HepG2 (cell line): ENCODE results near the gene HDAC5. TPM values are rescaled to one million over a fixed set of nuclear protein-coding genes. Genes with fewer than 3 reads are reported as not detected.

Source experiments
- HDAC2 ChIP-seq: sonication (generic); formaldehyde crosslinking; IDR thresholded peaks from 2 replicates; pipeline ENCODE4 v1.4.0; 2020; ENCODE audit warnings: missing genetic modification reagents
- IRF2 ChIP-seq: IDR thresholded peaks from 2 replicates; pipeline ENCODE4 v1.6.1; 2018; ENCODE audit warnings: missing genetic modification reagents, missing compliant biosample characterization
- KLF11 ChIP-seq: IDR thresholded peaks from 2 replicates; pipeline ENCODE4 v1.6.1; 2016; ENCODE audit warnings: missing compliant biosample characterization
- MIER2 ChIP-seq: IDR thresholded peaks from 2 replicates; pipeline ENCODE4 v1.6.1; 2016; ENCODE audit warnings: missing biosample characterization, missing genetic modification reagents
- MIER3 ChIP-seq: IDR thresholded peaks from 2 replicates; pipeline ENCODE4 v1.6.1; 2016; ENCODE audit warnings: missing compliant biosample characterization, borderline replicate concordance
- TOE1 ChIP-seq: sonication (generic); formaldehyde crosslinking; IDR thresholded peaks from 2 replicates; pipeline ENCODE4 v1.4.0; 2020; ENCODE audit warnings: mild to moderate bottlenecking, missing genetic modification reagents
- XRCC5 ChIP-seq: fragments of 200-400 bp; formaldehyde crosslinking; optimal IDR thresholded peaks from 2 replicates; pipeline ENCODE3; 2017; ENCODE audit warnings: mild to moderate bottlenecking, low read length
- YEATS4 ChIP-seq: sonication (generic); formaldehyde crosslinking; IDR thresholded peaks from 2 replicates; pipeline ENCODE4 v1.4.0; 2020; ENCODE audit warnings: missing genetic modification reagents, borderline replicate concordance
- ZBTB7A ChIP-seq: sonication (generic); formaldehyde crosslinking; IDR thresholded peaks from 2 replicates; pipeline ENCODE4 v1.8.0; 2022; ENCODE audit warnings: mild to moderate bottlenecking, missing genetic modification reagents
- ZNF543 ChIP-seq: sonication (generic); formaldehyde crosslinking; IDR thresholded peaks from 2 replicates; pipeline ENCODE4 v1.4.0; 2020; ENCODE audit warnings: mild to moderate bottlenecking, missing genetic modification reagents
- ZNF629 ChIP-seq: sonication (generic); formaldehyde crosslinking; conservative IDR thresholded peaks from 2 replicates; pipeline ENCODE4 v1.5.0; 2020; ENCODE audit warnings: missing genetic modification reagents
- ZNF768 ChIP-seq: sonication (generic); formaldehyde crosslinking; IDR thresholded peaks from 2 replicates; pipeline ENCODE4 v1.4.0; 2020; ENCODE audit warnings: missing genetic modification reagents
- polyA plus RNA-seq, 8 experiments: library from polyadenylated mRNA; depleted of rRNA in 3 of 8; stranded (reverse) in 7 of 8; unstranded in 1 of 8; fragments of >200 nt; fragmentation: Illumina TruSeq in 4 of 8; extraction: Trizol in 4 of 8; gene quantifications; 2 replicates each; pipeline versions ENCODE4 v1.2.1 to v1.2.3, GENCODE V29; 2011 to 2016; ENCODE audit warnings: low read depth in 4 of 8, missing spikeins in 1 of 8, mixed read lengths in 1 of 8; ENCODE audit not compliant: insufficient read depth in 1 of 8
- total RNA-seq, 5 experiments: library from RNA; depleted of rRNA; stranded (reverse); fragments of >200 nt; fragmentation: Illumina TruSeq; extraction: Trizol; gene quantifications; 2 replicates each; pipeline ENCODE4 v1.2.3, GENCODE V29; 2016; ENCODE audit warnings: low read depth in 1 of 5
- TF ChIP-seq, protein P1 (sequence below): IDR thresholded peaks from 2 replicates; pipeline ENCODE4 v1.6.1; 2016; ENCODE audit warnings: missing compliant biosample characterization, missing genetic modification reagents, borderline replicate concordance
- TF ChIP-seq, protein P2 (sequence below): sonication (generic); formaldehyde crosslinking; IDR thresholded peaks from 2 replicates; pipeline ENCODE4 v1.8.0; 2022; ENCODE audit warnings: mild to moderate bottlenecking, missing genetic modification reagents; ENCODE audit not compliant: insufficient replicate concordance
- TF ChIP-seq, protein P3 (sequence below): sonication (generic); formaldehyde crosslinking; IDR thresholded peaks from 2 replicates; pipeline ENCODE4 v1.4.0; 2020; ENCODE audit warnings: mild to moderate bottlenecking, missing genetic modification reagents
- TF ChIP-seq, protein P4 (sequence below): sonication (generic); formaldehyde crosslinking; IDR thresholded peaks from 2 replicates; pipeline ENCODE4 v1.4.0; 2020; ENCODE audit warnings: missing genetic modification reagents
- TF ChIP-seq, protein P5 (sequence below): sonication (generic); formaldehyde crosslinking; IDR thresholded peaks from 2 replicates; pipeline ENCODE4 v1.5.0; 2020; ENCODE audit warnings: mild to moderate bottlenecking, missing genetic modification reagents
- TF ChIP-seq, protein P6 (sequence below), 2 experiments: sonication (generic) in 1 of 2; formaldehyde crosslinking in 1 of 2; IDR thresholded peaks; 2 replicates each; pipeline versions ENCODE4 v1.4.0 to v1.6.1; 2018 to 2020; ENCODE audit warnings: missing genetic modification reagents in 2 of 2, borderline replicate concordance in 1 of 2, low read depth in 1 of 2, mild to moderate bottlenecking in 1 of 2, missing biosample characterization in 1 of 2

The HDAC5 gene
- total and polyA plus RNA-seq, 2 of the 13 experiments (the other 11 are each of a cell fraction or from before 2014, with no cell fraction given) = 46.4 to 85.4 TPM

DNA sequence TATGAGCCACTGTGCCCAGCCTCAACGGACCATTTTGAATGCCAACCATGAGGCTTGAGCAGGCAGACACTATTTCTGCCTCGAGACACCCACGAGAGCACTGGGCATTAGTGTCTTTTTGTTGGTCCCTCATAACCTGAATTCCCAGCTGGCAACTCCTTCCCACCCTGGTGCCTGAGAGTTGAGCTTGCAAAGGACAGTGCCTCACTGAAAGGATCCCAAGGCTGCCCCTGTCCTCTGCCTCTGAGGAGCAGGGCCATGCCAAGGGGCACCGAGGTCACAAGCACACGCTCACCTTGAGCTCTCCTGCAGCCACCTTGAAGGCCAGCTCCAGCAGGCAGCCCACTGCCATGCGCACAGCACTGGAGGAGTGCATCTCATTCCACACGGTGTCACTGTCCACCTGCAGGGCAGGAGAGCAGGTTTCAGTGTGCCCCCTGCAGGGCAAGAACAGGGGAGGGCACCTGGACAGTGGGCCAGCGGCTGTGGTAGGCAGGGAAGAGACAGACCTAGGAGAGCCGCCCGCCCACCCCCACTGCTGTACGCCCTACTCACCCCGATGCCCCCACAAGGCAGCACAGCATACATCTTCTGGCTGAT is 40.1 kb downstream of the HDAC5 start (continued):
- TF ChIP-seq TOE1 (CRISPR knock-in tag) = no peak
- no peak for TF ChIP-seq YEATS4 (CRISPR knock-in tag)
- peak; percentile 78 for TF ChIP-seq ZNF768
- TF ChIP-seq, protein P1, sequence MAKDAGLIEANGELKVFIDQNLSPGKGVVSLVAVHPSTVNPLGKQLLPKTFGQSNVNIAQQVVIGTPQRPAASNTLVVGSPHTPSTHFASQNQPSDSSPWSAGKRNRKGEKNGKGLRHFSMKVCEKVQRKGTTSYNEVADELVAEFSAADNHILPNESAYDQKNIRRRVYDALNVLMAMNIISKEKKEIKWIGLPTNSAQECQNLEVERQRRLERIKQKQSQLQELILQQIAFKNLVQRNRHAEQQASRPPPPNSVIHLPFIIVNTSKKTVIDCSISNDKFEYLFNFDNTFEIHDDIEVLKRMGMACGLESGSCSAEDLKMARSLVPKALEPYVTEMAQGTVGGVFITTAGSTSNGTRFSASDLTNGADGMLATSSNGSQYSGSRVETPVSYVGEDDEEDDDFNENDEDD = peak; percentile 60; the same call in 1 of the 2 replicates
- peak; percentile 87 for TF ChIP-seq ZBTB7A
- peak; percentile 68; the same call in 1 of the 2 replicates for TF ChIP-seq HDAC2 (CRISPR knock-in tag)
- no peak for TF ChIP-seq KLF11
- TF ChIP-seq ZNF629 = no peak
- peak; percentile 41; the same call in 1 of the 2 replicates for TF ChIP-seq MIER2
- TF ChIP-seq, protein P2, sequence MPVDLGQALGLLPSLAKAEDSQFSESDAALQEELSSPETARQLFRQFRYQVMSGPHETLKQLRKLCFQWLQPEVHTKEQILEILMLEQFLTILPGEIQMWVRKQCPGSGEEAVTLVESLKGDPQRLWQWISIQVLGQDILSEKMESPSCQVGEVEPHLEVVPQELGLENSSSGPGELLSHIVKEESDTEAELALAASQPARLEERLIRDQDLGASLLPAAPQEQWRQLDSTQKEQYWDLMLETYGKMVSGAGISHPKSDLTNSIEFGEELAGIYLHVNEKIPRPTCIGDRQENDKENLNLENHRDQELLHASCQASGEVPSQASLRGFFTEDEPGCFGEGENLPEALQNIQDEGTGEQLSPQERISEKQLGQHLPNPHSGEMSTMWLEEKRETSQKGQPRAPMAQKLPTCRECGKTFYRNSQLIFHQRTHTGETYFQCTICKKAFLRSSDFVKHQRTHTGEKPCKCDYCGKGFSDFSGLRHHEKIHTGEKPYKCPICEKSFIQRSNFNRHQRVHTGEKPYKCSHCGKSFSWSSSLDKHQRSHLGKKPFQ (CRISPR knock-in tag) = no peak
- TF ChIP-seq, protein P3, sequence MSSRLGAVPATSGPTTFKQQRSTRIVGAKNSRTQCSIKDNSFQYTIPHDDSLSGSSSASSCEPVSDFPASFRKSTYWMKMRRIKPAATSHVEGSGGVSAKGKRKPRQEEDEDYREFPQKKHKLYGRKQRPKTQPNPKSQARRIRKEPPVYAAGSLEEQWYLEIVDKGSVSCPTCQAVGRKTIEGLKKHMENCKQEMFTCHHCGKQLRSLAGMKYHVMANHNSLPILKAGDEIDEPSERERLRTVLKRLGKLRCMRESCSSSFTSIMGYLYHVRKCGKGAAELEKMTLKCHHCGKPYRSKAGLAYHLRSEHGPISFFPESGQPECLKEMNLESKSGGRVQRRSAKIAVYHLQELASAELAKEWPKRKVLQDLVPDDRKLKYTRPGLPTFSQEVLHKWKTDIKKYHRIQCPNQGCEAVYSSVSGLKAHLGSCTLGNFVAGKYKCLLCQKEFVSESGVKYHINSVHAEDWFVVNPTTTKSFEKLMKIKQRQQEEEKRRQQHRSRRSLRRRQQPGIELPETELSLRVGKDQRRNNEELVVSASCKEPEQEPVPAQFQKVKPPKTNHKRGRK (CRISPR knock-in tag) = no peak
- TF ChIP-seq, protein P4, sequence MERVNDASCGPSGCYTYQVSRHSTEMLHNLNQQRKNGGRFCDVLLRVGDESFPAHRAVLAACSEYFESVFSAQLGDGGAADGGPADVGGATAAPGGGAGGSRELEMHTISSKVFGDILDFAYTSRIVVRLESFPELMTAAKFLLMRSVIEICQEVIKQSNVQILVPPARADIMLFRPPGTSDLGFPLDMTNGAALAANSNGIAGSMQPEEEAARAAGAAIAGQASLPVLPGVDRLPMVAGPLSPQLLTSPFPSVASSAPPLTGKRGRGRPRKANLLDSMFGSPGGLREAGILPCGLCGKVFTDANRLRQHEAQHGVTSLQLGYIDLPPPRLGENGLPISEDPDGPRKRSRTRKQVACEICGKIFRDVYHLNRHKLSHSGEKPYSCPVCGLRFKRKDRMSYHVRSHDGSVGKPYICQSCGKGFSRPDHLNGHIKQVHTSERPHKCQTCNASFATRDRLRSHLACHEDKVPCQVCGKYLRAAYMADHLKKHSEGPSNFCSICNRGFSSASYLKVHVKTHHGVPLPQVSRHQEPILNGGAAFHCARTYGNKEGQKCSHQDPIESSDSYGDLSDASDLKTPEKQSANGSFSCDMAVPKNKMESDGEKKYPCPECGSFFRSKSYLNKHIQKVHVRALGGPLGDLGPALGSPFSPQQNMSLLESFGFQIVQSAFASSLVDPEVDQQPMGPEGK = peak; percentile 92
- TF ChIP-seq, protein P5, sequence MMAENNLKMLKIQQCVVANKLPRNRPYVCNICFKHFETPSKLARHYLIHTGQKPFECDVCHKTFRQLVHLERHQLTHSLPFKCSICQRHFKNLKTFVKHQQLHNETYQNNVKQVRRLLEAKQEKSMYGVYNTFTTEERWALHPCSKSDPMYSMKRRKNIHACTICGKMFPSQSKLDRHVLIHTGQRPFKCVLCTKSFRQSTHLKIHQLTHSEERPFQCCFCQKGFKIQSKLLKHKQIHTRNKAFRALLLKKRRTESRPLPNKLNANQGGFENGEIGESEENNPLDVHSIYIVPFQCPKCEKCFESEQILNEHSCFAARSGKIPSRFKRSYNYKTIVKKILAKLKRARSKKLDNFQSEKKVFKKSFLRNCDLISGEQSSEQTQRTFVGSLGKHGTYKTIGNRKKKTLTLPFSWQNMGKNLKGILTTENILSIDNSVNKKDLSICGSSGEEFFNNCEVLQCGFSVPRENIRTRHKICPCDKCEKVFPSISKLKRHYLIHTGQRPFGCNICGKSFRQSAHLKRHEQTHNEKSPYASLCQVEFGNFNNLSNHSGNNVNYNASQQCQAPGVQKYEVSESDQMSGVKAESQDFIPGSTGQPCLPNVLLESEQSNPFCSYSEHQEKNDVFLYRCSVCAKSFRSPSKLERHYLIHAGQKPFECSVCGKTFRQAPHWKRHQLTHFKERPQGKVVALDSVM (CRISPR knock-in tag) = no peak
- TF ChIP-seq ZNF543 (CRISPR knock-in tag) = peak; percentile 29; the same call in 1 of the 2 replicates
- TF ChIP-seq XRCC5 = peak; percentile 83
- TF ChIP-seq, protein P6, sequence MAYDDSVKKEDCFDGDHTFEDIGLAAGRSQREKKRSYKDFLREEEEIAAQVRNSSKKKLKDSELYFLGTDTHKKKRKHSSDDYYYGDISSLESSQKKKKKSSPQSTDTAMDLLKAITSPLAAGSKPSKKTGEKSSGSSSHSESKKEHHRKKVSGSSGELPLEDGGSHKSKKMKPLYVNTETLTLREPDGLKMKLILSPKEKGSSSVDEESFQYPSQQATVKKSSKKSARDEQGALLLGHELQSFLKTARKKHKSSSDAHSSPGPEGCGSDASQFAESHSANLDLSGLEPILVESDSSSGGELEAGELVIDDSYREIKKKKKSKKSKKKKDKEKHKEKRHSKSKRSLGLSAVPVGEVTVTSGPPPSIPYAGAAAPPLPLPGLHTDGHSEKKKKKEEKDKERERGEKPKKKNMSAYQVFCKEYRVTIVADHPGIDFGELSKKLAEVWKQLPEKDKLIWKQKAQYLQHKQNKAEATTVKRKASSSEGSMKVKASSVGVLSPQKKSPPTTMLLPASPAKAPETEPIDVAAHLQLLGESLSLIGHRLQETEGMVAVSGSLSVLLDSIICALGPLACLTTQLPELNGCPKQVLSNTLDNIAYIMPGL (CRISPR knock-in tag; IDR thresholded peaks at IDR 0.05; ENCODE audit: borderline replicate concordance in 1 of 2, low read depth in 1 of 2) = peak; percentile 77 to 87; a peak in 3 of 4 replicates
- 0 out of 2 replicates have a peak, but pooled peaks have one; percentile 42 for TF ChIP-seq IRF2 (CRISPR knock-in tag)
- TF ChIP-seq MIER3 (CRISPR knock-in tag) = no peak
